ENCODE results near the gene MPST.

The MPST gene

DNA sequence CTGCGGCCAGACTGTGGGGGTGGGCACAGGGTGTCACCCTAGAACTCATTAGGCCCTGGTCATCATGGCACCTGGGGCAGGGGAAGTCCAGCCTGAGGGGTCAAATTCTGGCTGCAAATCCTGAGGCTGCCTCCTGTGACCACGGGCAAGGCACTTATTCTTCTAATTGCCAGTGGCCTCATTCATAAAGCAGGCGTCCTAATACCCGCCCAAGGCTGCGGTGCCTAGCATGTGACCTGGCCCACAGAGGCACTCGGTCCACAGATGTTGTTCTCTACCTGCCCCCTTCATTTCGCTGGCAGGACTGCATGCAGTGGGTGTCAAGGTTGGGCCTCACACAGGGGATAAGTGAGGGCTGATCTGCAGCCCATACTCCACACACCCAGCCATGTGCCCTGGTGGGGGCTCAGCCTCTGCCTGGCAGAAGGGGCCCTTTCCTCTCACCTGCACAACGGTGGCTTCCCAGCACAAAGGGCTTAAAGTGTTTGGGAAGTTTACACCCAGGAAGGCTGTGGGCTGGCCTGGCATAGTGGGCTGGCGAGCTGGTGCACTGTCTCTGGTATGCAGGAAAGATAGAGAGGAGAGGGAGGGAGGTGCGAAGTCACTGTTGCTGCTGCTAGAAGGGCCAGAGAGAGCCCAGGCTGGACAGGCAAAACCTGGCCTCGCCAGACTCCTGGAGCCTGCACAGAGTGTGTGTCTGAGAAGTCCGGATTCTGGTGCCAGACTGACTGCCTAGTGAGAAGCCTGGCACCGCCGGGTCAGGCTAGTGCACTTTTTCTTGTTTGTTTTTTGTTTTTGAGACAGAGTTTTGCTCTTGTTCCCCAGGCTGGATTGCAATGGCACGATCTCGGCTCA, 3.2 kb downstream of the MPST start:
- no peak for DNase-seq (ENCODE audit: low read depth)

DNA sequence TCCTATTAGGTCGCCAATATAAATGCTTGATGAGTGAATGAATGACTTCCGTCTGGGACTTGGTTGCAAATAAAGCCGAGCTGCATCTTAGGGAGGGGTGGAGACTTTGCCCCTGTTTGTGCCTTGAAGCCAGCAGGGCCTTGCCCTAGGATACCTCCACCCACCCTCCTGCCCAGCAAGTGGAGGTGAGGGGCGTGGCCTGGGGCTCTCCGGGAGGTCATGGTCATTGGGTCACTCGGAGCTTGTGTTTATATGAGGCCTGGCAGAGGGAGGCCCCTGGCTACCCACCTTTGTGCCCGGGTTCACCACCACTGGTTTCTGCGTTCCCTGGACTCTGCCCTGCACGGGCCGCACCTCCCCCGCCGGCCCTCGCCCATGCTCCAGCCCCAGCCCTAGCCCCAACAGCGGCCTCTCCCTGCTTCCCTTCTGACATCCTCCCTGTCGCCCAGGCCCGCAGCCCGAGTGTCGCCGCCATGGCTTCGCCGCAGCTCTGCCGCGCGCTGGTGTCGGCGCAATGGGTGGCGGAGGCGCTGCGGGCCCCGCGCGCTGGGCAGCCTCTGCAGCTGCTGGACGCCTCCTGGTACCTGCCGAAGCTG, 4.3 kb downstream of the MPST start:
- DNase-seq (ENCODE audit: low read depth), result no peak

DNA sequence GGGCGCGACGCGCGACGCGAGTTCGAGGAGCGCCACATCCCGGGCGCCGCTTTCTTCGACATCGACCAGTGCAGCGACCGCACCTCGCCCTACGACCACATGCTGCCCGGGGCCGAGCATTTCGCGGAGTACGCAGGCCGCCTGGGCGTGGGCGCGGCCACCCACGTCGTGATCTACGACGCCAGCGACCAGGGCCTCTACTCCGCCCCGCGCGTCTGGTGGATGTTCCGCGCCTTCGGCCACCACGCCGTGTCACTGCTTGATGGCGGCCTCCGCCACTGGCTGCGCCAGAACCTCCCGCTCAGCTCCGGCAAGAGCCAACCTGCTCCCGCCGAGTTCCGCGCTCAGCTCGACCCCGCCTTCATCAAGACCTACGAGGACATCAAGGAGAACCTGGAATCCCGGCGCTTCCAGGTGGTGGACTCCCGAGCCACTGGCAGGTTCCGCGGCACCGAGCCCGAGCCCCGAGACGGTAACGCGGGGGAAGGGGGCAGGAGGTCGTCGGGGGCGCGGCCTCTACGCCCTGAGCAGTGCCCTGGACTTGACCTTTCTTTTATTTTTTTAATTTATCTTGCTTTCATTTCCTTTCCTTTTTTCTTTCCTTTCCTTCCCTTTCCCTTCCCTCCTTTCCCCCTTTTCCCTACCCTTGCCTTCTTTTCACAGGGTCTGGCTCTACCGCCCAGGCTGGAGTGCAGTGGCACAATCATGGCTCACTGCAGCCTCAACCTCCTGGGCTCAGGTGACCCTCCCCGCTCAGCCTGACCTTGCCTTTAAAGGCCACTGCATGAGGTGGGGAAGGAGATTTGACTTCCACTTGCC, 5.0 kb downstream of the MPST start:
- no peak for DNase-seq (ENCODE audit: low read depth)

DNA sequence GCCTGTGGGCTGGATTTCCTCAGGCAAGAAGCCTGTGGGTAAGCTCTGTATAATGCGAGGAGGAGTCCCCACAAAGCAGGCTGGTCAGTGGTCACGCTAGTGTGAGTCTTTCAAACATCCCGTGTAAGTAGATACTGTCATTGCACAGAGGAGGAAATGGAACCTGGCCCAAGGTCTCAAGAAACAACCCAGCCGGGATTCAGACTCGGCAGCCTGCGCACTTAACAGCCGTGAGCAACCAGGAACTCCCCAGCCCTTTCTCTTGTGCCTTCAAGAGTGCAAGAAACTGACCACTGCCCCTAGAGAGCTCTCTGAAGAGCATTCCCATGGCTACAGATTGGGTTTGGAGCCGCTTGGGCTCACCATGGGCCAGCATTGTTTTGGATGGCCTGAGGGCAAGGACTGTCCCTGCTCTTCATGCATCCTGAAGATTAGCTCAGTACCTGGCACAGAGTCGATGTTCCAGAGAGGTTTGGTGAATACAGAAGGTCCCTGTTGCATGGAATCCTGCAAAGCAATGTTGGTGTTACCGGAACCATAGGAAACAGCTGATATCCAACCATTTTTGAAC, 6.0 kb downstream of the MPST start:
- no peak for DNase-seq (ENCODE audit: low read depth)

DNA sequence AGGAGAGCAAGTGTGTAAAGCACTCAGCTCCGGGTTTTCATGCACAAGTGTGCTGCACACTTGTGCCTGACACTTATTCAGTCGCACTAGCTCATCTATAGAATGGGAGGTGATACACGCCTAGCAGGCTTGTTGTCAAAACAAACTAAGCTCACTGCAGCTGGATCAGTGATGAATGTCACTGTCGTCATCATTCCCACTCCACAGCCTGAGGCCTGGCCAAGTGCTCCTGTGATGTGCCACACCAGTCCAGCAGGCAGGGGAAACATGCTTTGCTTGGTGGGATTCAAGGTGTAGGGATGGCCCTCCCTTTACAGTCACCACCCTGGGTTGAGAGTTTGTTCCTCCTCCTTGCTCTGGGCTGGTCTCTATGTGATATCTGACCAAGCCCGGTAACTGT, 6.8 kb downstream of the MPST start:
- DNase-seq (ENCODE audit: low read depth), result no peak

DNA sequence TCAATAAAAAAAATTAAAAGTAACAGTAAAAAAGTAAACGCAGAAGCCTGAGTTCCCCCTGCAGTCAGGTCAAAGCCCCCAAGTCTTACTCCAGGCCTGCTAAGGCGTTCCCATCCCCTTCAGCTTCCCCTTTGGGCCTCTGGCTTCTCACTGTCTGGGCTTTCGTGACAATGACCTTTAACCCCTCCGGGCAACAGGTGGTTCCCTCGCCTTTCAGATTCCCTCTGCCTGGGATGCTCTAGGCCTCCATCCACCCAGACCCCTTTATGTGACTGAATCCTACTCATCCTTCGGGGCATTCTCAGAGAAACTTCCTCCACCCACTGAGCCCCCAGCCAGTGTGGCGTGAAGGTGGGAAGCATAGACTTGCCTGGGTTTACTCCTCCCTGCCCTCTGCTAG, 8.0 kb downstream of the MPST start:
- no peak for DNase-seq (ENCODE audit: low read depth)

DNA sequence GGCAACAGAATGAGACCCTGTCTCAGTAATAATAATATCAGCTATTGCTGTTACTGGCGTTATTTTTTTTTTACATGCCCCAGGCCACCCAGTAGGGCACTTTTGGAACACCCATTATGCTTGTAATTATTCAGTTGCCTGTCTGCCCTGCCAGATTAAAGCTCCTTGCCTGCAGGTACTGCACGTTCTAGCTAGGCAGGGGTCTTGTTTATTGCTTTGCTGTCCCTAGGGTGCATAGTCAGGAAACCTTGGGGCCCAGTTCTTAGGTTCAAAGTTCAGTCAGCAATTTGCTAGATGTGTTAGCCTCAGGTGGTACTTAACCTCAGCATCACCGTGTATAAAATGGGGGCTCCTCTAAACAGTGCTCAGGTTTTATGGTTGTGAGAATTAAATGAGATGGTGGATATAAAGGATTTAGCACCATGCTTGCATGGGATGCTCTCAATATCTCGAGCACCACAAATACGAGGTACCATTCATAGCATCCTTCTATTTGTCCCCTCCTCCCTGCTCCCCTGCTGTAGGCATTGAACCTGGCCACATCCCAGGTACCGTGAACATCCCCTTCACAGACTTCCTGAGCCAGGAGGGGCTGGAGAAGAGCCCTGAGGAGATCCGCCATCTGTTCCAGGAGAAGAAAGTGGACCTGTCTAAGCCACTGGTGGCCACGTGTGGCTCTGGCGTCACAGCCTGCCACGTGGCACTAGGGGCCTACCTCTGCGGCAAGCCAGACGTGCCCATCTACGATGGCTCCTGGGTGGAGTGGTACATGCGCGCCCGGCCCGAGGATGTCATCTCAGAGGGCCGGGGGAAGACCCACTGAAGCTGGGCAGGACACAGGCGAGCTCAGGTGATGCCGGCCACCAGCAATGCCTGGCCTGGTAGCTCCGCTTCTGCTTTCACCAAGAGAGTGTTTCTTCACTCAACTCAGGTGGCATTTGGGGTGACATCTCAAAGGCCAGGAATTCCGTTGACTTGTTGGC, 9.4 kb downstream of the MPST start:
- no peak for DNase-seq (ENCODE audit: low read depth)

DNA sequence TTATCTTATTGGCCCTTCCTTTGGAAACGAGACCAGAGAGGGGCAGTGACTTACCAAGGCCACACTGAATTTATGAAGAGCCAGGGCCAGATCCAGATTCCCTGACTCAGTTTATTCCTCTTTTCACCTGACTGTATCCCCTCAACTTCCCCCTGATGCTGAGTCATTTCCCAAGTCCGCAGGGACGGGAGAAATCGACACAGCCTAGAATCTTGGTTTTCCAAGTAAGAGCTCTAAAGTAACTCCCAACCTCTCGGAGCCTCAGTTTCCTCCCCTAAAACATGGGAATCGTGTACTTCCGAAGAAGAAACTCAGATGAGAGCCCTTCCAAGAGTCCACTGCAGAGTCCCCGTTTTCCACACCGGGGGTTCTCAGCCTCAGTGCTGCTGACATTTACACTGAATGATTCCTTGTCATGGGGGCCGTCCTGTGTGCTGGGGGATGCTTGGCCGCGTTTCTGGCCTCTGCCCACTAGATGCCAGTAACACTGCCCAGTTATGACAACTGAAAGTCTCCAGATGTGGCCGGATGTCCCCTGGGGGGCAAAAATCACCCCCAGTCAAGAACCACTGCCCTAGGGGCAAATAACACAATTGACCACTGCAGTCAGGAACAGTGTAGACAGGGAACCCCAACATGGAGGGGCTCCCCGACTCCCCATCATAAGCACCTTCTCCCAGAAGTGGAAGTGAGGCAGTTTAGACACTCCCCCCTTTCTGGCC, 11.2 kb downstream of the MPST start:
- no peak for DNase-seq (ENCODE audit: low read depth)

DNA sequence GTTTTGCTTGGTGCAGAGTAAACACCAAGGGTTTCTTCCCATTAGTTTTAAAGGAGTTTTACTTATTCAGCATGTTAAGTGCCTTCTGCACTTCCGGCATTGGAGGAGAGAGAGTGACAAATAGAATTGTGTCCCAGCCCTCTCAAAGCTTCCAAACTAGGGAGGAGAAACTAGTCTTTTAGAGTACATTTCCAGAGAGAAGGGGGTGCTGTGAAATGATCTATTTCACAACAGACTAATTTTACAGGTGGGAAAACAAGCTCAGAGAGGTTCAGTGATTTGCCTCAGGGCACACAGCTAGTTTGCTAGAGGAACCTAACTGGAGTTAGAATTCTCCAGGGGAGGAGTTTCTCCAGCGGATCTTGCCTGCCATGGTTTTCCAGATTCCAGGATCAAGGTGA, 12.6 kb downstream of the MPST start:
- no peak for DNase-seq (ENCODE audit: low read depth)

DNA sequence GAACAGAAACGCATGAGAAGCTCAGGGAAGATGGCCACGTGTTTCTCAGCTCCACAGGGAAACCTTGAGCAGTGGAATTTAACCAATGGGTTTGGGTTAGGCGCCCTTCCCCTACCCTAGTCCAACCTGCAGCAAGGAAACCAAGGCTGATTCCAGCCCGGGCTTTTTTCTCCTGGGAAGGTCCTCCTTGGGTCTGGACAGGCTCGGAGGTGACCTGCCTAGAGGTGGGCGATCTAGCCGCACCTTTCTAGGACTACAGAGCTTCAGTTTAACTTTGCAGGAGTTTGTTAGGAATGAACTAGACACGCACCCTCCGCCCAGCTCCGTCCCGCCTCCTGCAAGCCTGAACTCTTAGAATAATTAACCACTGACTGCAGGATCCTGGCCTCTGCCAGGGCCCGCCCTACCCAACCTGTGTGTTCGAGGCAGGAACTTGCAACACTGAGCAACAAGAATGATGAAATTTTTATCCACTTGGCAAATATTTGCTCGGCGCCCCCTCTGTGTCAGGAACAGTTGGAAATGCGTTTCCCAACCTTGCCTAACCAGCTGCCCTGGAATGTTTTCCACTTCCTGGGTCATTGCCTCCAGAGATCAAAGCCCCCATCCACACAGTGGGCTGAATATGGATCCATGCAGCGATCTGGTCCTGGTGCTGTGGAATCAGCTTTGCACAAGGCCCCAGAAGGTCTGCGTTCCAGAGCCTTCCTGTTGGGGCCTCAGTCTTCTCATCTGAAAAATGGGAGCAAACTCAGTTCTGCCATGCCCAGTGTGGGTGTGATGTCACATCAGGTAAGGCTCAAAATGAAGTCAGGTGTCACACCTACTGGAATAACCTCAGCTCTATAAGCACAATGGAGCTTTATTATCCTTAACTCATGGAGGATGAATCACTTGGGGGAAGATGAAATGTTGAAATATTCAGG, 13.3 kb downstream of the MPST start:
- no peak for DNase-seq (ENCODE audit: low read depth)

DNA sequence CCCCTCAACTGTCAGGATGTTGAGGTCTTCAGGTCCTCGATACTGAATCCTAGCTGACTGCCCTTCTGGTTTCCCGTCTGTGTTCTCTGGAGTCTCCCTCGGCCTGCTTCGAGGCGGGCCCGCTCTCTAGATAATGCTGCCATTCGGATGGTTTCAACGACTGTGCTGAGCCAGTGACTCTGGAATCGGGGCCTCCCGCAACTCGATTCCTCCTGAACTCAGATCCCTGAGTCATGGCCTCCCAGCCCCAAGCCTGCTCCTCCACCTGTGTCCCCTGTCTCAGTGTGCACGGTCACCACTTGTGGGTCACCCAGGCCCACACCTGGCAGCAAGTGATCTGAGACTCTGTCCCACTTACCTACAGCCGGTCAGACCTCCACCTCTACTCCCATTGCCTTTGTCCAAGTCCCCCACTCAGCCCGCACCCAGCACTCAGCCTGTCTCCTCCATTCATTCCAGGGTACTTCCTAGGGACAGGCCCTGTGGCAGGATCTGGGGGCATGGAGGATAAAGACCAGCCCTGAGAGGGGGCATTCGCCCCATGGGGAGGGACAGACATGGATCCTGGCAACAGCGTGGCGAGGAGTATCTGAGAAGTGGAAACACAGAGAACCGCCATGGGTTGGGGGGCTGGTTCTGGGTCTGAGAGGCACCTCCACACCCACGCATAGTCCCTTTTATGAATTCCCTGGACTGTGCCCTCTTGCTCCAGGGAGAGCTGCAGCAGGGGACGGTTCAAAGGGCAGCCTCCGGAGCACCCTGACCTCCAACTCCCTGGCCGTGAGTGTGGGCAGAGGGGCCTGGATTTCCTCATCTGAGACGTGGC, 14.3 kb downstream of the MPST start:
- DNase-seq (ENCODE audit: low read depth), result no peak

DNA sequence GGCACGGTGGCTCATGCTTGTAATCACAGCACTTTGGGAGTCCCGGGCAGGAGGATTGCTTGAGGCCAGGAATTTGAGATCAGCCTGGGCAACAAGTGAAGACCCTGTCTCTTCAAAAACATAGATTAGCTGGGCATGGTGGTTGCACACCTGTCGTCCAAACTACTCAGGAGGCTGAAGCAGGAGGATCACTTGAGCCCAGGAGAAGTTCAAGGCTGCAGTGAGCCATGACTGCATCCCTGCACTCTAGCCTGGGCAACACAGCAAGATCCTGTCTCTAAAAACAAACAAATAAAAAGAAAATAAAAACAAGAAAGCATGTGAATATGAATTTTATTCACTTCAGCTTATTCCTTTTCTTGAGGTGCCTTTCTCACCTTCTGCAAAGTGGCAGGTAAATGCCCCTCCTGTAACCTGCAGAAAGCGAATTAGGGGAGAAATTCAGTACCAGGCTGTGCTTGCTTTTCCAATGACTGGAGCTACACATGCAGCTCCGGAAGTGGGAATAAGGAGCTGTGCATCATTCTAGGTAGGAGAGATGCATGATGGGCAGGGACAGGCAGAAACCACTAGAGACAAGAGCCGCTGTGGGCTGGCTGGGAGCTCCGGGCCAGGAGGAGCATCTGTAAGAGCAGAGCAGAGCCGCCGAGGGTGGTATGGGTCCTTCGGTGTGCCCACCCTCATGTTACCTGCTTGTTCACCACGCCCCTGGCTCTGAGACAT, 17.3 kb downstream of the MPST start:
- DNase-seq (ENCODE audit: low read depth), result no peak

DNA sequence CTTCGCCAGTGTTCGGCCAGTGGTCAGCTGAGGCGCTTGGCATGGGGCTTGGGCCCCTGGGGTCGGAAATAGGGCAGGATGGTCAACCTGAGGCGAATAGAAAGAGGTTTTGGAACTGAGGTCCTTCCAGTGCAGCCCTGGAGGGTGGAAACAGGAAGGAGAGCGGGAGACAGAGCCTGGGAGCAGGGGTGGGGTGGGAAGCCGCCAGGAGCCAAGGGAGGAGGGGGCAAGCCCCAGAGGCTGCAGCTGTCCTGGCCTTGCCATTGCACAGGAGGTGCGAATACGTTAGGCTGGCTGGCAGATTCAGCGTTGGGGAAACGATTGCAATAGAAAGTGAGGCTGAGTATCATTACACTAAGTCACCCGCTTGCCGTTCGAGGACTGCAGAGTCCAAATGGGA, 18.1 kb downstream of the MPST start:
- DNase-seq (ENCODE audit: low read depth), result no peak

DNA sequence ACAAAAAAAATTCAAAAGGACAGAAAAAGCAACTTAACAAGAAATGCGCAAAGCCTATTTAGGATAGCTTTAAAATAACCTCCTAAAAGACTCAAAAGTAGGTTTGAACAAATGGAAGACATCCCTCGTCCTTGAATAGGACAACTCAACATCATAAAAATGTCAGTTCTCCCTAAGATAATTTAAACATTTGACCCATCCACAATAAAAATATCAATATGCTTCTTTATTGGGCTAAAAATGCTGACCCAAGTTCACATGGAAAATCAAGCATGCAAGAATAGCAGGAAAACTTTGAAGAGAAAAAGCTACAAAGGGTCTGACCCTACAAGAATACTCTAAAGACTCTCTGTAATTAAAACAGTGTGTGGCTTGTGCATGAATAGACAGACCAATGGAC, 19.9 kb downstream of the MPST start:
- no peak for DNase-seq (ENCODE audit: low read depth)

DNA sequence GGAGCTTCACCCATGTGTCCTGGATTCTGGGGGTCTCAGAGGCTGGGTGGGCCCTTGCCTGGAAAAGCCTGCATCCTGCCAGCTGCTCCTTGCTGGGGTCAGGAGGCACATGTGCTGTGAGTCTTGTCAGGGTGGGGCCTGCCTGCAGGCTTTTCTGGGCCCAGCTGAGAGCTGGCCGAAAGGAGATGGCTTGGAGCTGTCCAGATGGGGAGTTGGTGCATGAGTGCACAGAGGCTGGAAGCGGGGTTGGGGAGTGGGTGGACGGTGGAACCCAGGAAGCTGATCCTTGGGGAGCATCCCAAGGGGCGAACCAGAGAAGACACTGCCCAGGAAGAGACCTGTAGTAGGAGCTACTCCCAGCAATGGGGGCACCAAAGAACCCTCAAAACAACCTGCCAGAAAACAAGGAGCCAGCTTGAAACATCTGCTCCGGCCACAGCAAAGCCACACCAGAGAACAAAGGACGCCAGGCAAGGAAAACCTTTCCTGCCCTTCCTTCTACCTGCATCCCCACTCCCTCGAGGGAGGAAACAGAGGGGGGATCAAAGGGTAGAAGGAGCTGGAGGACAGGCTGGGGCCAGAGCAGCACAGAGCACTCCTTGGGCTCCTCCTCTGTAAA, 23.8 kb downstream of the MPST start:
- DNase-seq (ENCODE audit: low read depth), result no peak

DNA sequence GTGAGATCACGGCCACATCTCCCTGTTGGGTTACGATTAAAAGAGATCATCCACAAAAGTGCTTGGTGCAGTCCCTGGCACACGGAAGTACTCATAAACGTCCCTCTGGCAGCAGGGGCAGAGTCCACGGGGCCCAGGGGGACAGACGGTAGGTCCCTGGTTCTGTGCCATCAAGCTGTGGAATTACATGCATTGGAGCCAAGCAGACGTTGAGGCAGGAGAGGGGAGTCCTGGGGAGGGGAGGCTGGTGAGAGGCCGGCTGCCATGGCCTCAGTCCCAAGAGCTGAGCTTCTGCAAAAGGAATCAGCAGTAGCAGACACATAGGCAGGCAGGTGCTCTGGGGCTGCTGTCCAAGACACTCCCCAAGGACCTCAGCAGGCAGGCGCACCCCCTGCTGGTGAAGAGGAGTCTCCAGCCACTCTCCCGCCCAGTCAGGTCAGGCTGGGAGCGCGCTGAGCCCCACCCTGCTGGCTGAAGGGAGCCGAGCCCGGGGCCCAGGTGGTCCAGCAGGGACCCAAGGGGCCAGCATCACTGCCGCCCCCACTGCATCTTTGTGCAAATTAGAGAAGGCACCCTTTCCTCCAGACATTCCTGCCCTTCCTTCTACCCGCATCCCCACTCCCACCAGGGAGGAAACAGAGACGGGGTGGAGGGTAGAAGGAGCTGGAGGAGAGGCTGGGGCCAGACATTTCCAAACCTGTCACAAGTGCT, 24.4 kb downstream of the MPST start:
- DNase-seq (ENCODE audit: low read depth), result no peak
